GM18907 (cell line): ENCODE measurements around the gene KRT76.
"Not testable (repeated sequence)": the region's sequence is repeated elsewhere in the genome, so short reads cannot be mapped to it uniquely, and the experiment has no call there.

Experiments used
- ATAC-seq: cut with Tn5 transposase; IDR thresholded peaks from one replicate; pipeline ENCODE4 v1.9.1; 2021; ENCODE audit warnings: mild to moderate bottlenecking, moderate library complexity; ENCODE audit not compliant: unreplicated experiment

KRT76 gene

DNA sequence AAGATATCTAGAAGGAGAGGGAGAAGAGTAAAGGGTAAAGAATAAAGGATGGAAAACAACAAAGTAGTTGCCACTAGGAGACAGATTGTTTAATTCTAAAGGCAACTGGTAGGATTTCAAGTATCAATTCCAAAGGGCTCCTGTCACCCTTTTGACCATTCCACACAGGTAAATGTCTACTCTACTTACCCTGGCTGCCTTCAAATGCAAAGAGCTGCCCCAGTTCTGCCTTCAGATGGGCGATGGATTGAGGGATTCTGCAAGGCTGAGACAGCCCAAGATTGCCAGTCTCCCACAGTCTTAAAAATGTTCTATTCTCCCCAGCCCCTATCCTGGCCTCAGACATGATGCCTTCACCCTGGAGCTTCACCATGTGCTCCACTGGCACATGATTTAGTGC is 11.4 kb downstream of the KRT76 start:
- ATAC-seq = no peak

DNA sequence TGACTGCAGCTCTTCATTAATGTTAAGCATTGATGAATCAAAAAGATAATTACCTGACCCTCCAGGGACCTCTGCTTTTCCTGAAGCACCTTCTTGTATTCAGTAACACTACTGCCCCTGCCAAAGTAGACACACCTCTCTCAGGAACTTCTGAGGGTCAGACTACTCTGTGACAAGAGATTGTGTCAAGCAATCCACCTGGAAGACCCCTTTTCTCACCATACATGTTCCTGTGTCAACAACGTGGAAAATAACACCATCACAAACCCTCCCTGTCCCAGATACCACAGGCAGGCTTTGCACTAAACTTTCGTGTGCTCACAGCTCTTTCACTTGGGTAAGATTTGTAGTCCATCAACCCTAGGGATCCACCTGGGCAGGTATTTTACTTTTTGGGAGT is 13.2 kb downstream of the KRT76 start:
- no peak for ATAC-seq

DNA sequence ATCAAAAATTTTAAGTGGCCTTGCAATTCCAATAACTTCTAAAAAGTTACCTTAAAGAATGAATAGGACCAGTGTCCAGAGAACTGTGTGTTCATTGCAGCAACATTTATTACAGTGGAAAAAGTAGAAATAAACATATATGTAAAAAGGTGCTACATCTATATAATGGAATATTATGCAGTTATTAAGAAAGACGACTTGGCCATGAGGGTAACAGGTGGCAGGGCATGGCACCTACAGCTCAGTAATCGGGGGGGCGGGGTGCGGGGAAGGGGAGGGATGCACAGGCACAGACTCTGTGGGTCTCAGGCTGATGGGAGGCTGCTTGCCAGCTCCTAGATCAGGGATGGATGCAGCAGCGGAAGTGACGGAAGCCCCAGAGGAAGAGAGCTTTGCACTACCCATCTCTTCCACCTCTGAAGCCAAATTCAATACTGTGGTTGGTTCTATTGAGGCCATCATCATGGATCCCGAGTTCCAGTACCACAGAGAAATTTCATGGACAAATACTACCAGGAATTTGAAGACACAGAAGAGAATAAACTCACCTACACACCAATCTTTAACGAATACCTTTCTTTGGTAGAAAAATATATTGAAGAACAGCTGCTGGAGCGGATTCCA is 14.0 kb downstream of the KRT76 start:
- ATAC-seq = no peak

DNA sequence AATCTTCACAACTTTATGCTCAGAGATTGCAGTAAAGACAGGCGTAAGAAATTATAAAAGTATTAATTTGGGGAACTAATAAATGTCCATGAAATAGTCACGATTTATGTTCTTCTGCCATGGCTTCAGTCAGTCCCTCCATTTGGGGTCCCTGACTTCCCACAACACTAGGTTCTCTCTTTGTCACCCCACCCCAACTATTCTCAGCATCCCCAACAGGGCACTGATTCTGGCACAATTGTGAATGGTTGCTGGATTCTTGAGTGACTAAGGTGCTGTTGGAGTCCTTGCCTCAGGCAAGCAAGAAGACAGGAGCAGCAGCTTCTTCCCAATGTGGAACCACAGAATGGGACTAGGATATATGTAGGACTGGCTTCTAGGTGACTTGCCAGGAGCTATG is 15.3 kb downstream of the KRT76 start:
- ATAC-seq = no peak

DNA sequence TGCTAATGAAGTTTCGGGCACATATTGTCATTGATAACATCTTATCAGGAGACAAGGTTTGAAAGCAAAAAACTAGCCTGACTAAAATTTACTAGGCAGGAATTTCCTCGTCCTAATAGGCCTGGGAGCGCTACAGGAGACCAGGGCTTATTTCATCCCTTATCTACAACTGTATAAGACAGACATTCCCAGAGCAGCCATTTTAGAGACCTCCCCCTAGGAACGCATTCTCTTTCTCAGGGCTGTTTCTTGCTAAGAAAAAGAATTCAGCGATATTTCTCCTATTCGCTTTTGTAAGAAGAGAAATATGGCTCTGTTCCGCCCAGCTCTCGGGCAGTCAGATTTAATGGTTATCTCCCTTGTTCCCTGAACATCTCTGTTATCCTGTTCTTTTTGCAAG is 15.9 kb downstream of the KRT76 start:
- ATAC-seq = not testable (repeated sequence)

DNA sequence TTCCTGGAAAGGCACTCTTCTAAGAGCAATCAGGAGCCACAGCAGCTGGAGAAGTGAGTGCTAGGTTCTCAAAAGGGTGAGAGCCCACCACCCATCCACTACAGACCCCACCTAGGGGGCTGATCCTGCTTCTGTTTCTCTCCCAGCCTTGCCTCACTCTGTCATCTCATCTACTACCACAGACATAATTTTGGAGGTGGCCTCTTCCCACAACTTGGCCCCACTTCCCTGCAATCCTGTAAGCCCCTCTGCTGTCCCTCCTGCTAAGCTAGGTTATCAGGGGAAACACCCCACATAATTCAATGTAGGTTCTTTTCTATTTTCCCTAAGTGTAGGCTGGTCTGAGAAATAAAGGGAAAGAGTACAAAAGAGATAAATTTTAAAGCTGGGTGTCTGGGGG is 16.5 kb downstream of the KRT76 start:
- no peak for ATAC-seq

DNA sequence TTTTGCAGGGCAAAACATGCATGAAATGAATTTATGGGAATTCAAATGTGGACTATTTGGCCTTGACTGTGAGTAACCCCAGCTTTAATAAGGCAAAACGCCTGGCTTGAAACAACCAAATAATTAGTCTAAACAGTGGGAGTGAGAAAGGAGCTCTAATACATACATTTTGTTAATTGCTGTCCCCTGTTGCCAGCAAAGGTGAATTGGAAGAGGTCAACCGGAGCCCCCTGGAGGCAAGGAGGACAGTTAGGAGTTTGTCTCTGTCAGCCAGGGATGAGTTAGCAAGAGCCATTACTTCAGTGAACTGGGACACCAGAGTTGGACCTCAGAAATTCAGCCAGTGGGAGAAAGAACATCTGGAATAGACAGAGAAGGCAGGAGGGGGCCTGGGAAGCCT is 17.4 kb downstream of the KRT76 start:
- ATAC-seq = no peak

DNA sequence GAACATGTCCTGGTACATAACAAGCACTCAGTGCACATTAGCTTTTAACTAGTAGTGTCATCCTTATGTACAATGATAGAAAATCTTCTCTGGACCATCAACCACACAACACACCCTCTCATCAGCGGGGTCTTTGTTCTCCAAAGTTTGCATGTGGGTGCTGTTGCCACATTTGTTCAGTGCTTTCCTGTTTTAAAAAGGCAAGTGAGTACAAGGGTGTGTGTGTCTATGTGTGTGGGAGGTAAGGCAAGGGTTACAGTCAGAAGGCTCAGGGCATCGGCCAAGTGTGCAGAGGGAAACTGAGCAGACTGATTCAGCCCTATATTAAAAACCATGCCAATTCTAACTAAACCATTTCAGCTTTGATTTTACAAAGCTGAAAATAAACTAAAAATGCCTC is 17.9 kb downstream of the KRT76 start:
- no peak for ATAC-seq

DNA sequence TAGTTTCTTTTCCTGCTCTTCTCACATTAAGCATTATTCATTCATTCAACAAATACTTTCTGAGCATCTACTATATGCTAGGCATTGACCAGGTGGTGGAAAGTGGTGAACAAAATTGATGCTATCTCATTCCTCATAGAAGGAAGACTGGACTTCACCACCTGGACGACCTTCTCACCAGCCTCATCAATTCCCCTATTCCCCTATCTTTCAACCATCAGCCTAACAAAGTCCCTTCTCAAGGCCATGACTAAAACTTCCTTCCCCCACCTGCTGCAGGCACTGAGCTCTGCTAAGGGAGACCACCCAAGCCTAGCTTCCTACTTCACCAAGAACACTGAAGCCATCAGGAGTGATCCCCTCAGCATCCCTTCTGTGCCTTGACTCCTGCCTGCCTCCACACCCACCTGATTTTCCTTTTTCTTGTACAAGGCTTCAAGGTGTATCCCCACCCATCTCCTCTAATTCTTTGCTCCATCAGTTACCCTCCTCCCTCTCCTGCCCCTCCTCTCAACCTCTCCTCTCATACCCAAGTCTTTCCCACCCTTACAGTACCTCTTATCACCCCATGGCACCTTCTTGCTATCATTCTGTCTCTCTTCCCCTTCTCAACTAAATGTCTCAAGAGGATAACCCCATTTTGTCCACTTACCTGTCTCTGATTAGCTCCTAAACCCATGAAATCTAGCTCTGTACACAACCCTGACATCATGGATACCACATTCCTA is 19.5 kb downstream of the KRT76 start:
- ATAC-seq = no peak

DNA sequence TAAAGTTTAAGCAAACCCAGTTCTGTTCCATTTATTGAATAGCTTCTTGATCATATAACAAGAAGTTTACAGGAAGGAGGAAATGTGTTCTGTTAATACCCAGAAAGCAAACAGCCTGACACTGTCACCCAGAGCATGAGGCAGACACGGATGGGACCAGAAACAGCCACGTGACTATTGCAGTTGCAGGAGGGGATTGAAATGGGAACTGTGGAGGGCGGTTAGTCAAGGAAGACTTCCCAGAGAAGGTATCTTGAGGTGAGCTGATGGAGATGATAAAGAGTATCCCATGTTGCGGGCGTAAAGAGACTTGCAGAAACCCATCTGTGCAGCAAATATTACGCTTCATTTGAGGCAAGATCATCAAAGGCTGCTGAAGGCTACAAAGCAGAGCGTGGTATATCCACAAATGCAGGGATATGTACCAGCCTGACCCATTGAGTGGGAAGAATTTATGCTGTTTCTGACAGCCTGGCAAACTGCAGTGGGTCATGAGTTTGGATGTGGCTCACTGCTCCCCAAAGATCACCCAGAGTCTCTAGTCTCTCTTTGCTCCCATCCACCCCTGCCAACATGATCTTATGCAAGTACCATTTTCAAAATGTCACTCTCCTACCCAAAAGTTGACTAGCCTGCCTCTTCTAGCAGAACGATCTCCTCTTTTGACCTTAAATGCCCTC is 20.7 kb downstream of the KRT76 start:
- ATAC-seq = no peak

DNA sequence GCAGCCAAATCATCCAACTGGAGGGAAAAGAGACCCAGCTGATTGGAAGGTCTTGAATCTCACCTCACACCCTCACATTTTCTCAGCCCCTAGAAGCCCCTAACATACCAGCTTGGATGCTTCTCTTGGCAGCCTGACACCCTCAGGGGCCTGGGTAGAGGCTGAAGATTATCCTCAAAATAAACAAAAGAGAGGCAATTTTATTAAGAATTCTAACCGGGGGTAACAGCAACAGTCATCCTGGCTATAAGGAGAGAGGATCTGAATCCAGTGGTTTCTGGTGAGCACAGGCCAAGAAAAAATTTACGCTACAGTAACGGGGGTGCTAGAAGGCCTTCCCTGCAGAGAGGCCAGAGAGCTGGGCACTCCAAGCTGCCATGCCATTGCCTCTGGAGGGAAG is 21.6 kb downstream of the KRT76 start:
- no peak for ATAC-seq

DNA sequence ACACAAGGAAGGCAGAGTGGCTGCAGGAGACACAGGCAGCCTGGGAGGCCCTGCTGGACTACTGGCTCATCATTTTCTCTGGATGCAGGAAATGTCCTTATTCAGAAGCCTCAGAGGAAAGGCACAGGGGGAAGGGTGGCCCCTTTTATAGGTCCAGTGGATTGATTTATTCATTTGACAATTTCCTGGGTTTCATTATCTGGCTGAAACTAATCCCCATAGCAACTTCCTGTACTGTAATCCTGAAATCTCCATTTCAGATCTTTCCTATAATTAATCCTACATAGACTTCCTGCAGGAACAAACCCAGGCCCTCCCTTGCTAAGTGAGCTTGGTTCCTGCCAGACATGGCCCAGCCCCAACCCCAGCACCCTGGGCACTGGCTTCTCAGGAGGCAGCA is 23.0 kb downstream of the KRT76 start:
- ATAC-seq = no peak

DNA sequence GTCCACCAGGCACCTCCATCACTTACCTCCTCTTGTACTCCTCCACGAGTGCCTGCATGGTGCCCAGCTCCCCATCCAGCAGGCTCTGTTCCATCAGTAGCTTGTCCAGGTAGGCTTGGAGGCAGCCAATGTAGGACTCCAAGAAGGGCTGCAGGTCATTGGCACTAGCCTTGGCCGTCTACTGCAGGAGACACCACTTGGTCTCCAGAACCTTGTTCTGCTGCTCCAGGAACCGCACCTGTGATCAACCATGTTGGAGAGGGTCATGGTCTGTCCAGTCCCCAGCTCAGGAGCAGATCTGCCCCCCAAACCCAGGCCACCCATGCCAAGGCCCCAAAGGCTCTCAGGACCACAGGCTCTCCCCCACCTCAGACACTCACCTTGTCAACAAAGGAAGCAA is 23.9 kb downstream of the KRT76 start:
- ATAC-seq = no peak

DNA sequence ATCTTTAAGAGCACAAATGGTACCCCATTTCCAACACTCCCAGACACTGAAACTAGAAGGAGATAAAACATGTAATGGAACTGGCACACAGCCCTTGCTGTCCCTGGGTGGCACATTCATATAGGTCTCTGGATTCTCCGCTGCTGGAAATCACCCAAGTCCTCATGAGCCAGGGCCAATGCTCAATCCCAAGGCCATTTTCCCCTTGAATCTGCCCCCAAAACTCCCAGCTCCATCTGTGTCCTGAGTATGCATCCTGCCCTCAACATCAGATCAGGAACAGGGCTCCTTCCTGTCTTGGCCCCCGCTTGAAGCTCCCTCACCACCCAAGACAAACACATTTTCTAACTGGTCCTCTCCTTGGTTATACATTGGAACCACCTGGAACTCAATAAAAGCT is 24.6 kb downstream of the KRT76 start:
- ATAC-seq = no peak

DNA sequence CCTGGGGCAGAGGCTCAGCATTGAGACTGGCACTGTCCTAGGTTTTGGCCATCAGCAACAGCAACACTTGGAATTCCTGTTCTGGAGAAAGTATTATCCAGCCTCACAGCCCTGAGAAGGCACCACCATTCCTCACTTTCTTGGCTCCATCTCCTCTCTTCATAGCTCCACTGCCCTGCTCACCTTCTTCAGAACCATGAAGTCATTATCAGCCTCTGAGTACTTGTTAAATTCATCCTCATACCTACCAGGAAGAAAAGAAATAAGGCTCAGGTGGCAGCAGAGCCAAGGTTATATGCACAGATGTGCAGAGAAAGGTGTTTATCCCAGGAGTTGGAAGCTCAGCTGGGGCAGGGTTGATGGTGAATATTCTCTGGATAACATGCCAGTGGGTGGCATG is 25.4 kb downstream of the KRT76 start:
- ATAC-seq = no peak

DNA sequence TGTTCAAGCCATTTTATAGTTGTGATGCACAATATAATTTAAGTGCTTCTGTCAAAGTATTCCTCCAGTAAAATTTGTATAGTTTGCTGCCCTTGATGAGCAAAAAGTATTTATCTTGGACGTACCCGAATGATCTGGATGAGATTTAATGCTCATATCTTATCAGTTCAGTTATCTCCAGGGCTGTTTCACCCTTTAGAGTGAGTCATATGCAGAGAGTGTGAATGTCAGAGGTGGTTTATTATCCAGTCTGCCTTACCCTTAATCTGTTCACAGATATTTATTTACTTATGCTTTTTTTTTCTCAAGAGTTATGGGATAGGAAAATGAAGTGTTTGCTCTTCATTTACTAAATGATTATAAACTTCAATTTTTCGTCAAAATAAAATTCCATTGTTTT is 26.6 kb downstream of the KRT76 start:
- ATAC-seq = not testable (repeated sequence)

DNA sequence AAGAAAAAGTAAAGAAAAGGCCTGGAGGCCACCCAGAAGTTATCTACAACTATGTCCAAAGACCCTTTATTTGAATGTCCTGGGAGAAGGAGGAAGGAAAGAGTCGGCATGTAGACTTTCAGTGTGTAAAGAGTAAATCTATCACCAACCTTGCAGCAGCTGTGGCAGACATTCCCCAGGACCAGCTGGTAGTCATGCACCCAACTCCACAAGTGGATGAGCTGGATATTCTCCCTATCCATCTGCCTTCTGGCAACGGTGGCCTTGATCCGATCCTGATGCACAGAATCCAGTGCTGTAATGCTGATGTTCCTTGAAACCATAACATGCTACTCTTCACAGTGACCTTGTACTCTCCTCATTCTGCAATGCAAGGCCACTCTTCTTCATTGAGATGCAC is 27.3 kb downstream of the KRT76 start:
- no peak for ATAC-seq

DNA sequence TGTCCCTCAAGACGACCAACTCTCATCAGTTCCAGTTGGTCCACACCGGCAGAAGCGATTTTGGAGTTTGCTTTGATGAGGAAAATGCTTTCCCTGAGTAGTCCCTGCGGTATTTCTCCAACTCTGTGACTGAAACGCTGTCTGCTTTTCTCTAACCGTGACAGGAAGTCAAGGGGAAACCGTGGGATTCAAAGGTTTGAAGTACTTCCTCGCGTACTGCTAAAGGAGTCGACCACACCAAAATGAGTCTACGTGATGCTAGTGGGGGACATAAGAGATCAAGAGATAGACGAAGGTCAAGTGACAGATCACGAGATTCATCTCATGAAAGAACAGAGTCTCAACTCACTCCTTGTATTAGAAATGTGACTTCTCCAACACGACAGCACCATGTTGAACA is 28.6 kb downstream of the KRT76 start:
- no peak for ATAC-seq

DNA sequence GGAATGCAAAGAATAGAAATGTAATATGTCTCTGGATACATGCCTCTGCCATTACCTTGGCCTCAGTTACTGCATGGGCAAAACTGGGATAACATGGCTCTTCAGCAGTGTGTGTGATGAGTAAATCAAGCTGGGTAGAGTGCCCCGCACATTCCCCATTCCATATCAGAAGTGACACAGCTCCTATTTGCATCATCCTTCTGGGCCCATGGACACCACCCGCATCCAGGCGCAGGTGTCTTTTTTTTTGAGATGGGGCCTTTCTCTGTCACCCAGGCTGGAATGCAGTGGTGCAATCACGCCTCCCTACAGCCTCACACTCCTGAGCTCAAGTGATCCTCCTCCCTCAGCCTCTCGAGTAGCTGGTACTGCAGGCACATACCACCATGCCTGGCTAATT is 31.6 kb downstream of the KRT76 start:
- ATAC-seq = no peak

DNA sequence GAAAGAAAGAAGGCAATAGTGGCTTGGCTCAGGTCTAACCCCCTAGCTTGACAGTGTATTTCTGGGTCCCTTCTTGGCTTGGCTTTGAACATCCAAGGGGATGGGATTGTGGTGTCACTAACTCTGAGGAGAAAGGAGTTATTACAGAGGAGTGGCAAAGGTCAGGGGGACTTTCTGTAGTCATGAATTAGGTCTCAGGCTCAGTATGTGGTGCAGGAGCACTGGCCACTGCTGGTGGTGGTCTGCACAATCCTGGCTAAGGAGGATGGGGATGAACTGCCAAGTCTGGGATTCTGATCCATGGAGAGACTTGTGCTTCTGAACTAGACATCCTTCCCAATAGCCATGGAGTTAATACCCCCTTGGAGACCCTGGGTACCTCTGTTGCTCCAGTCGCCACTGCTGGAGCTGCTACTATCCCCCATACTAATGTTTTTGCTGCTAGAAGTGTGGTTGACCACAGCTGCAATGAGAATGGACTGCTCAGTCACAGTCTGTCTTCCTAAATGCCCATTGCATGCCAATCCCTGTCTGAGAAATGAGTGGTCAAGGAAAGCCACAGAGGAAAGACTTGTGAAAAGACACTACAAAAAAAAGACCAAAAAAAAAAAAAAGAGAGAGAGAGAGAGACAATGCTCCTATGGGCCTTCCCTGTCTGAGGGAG is 32.5 kb downstream of the KRT76 start:
- no peak for ATAC-seq

DNA sequence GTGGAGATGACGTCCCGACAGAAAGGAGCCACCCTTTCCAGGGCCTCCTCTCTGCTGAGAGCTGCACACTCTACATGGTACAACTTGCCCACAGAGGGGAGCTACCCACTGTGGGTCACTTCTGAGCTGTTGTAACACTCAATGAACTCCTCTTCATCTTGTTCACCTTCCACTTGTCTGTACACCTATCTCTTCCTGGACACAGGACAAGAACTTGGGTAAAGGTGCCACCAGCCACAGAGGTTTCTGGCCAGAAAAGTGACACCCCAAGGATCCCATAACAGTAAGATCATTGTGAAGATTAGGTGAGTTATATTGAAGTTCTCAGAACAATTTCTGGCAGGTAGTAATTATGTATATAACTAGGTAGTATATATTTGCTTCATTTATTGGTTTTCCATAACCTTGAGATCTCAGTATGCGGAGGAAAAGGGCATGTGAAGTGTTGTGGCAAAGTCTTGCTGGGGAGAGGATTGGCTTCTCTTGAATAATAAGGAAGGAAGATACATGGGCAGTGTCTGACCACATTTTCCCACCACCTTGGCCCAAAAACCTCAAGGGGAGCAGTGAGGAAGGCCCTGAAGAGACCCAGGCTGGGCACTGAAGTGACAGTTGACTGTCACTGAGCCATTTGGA is 34.2 kb downstream of the KRT76 start:
- ATAC-seq = no peak
